WI38 (cell line): Measurements from ENCODE around the gene MAP4.

Experiments
- H3K4me3 ChIP-seq: 2 replicates; pipeline ENCODE4 v1.5.1; 2011; ENCODE audit warnings: low read depth, mild to moderate bottlenecking, control low read depth, low read length
- CTCF ChIP-seq: IDR thresholded peaks from 2 replicates; pipeline ENCODE4 v1.5.1; 2012; ENCODE audit warnings: low read depth, mild to moderate bottlenecking, control low read depth, low read length

MAP4 gene

GRCh38 chr3:47996440-47996839, 19.8 kb downstream of the MAP4 start:
- TF ChIP-seq CTCF = no peak
- H3K4me3 ChIP-seq = no peak overlapping the region

DNA sequence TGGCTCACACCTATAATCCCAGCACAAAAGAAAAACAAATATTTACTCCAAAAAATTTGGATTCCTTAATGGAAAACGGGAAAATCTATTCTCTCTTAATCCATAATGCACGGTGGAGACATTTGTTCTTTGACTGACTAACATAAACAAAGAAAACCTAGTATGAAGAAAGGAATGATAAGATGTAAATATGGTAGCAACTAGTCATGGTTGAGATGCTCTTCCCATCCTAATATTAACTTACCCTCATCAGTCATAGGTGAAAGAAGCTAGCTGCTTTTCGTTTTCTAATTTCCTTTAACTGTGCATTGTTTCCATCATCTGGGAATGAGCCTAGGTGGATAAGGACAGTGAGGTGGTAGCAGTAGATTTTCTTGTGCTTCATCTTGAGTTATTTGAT, 22.0 kb downstream of the MAP4 start:
- no peak for TF ChIP-seq CTCF
- H3K4me3 ChIP-seq = no peak overlapping the region

- no peak overlapping the region for H3K4me3 ChIP-seq
- TF ChIP-seq CTCF = no peak
Observed at GRCh38 chr3:47991341-47991740, 24.9 kb downstream of the MAP4 start.

DNA sequence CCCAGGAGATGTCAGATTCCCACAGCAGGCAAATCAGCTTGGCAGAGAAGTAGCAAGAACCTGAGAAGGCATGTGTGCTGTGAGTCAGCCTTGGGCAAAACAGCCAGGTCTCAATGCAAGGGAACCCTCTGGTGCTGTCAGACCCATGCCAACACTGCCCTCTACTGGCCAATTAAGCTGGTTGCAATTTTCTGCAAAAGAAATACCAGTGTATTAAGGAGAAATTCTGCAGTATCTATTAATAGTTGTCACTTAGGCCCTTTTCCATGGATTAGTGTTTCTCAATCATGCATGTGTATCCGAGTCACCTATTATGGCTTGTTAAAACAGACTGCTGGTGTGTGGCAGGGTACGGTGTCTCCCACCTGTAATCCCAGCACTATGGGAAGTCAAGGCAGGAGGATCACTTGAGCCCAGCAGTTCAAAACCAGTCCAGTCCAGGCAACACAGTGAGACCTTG, 26.2 kb downstream of the MAP4 start:
- TF ChIP-seq CTCF = peak; percentile 69
- H3K4me3 ChIP-seq = no peak overlapping the region

DNA sequence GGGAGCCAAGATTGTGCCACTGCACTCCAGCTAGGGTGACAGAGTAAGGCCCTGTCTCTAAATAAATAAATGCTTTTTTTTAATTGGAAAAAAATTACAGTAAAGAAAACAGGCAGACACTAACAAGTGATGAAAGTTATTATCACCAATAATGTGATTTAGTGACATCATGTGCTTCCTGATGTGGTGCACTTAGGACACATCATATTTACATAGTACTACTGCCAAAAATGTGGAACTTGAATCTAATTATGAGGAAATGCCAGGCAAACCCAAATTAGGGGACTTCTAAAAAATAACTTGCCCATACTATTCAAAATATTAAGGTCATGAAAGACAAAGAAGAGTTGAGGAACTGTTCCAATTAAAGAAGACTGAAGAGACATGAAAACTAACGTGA, 30.8 kb downstream of the MAP4 start:
- no peak for TF ChIP-seq CTCF
- H3K4me3 ChIP-seq = no peak overlapping the region

- TF ChIP-seq CTCF = no peak
- H3K4me3 ChIP-seq = no peak overlapping the region
Observed at GRCh38 chr3:47984075-47984728, 32.0 kb downstream of the MAP4 start.

GRCh38 chr3:47980795-47981194, 35.4 kb downstream of the MAP4 start:
- TF ChIP-seq CTCF = no peak
- H3K4me3 ChIP-seq = no peak overlapping the region
